Measurements from ENCODE around the gene PHRF1. TPM values are rescaled to one million over a fixed set of nuclear protein-coding genes. Genes with fewer than 3 reads are reported as not detected.

PHRF1 gene
- polyA plus RNA-seq, 1 of the 3 experiments (the other 2 are of a cell fraction): 22.7 TPM

GRCh38 chr11:558503-558902 is 17.8 kb upstream of the PHRF1 start:
- H3K4me3 ChIP-seq (ENCODE audit: low read depth in 2 of 2, low read length in 1 of 2): no peak overlapping the region
- ChIA-PET CTCF (no interaction called here), POLR2A (interaction anchor here (1.5 kb wide), 1 partner anchor 17 kb away, joined by 3 read pairs; no protein-coding TSS in a partner anchor)
- H3K9ac ChIP-seq: no peak overlapping the region
- no peaks in the 10 kb centered on the region for H3K36me3 ChIP-seq (replicated peaks in 1 of 2; ENCODE audit: control insufficient read depth in 1 of 2, insufficient read depth in 2 of 2, low read length in 1 of 2)
- TF ChIP-seq JUND (IDR thresholded peaks at IDR 0.05) (no peak), NRF1 (IDR thresholded peaks at IDR 0.05; ENCODE audit: low read depth, low read length) (no peak), IRF3 (IDR thresholded peaks at IDR 0.05; ENCODE audit: low read depth, low read length) (no peak), PBX3 (IDR thresholded peaks at IDR 0.05) (no peak), ZBTB33 (IDR thresholded peaks at IDR 0.05; ENCODE audit: borderline replicate concordance, low read depth) (no peak)
- H3K27me3 ChIP-seq (ENCODE audit: insufficient read depth): peaks cover 11% of the 10 kb centered on the region
- no peak overlapping the region for H3K4me2 ChIP-seq
- 100% methylated on average over 4 of the region's 20 CpGs for WGBS (ENCODE audit: low lambda C conversion rate)
- H3K27ac ChIP-seq (ENCODE audit: low read depth in 2 of 2, low read length in 1 of 2): no peak overlapping the region
- H3F3A ChIP-seq (replicated peaks; ENCODE audit: insufficient read depth): no peaks in the 10 kb centered on the region
- no peaks in the 10 kb centered on the region; the same call in 1 of the 2 replicates for H3K79me2 ChIP-seq (ENCODE audit: insufficient read depth)
- no peaks in the 10 kb centered on the region for H3K9me3 ChIP-seq
- H4K20me1 ChIP-seq (ENCODE audit: insufficient read depth): no peaks in the 10 kb centered on the region
- no peak overlapping the region for H2AFZ ChIP-seq (ENCODE audit: low read depth)
- DNase-seq: no peak
- H3K4me1 ChIP-seq (ENCODE audit: control insufficient read depth in 1 of 2, insufficient read depth in 2 of 2, low read depth in 1 of 2, low read length in 1 of 2): peaks cover 4 to 35% of the 10 kb centered on the region in 2 experiments; a peak in 2 of 4 replicates
- no peaks in the 10 kb centered on the region for H3K9me2 ChIP-seq

GRCh38 chr11:559020-559620 is 17.1 kb upstream of the PHRF1 start:
- DNase-seq: no peak
- Histone ChIP-seq H3K27ac (ENCODE audit: low read depth in 2 of 2, low read length in 1 of 2) (no peak overlapping the region), H2AFZ (ENCODE audit: low read depth) (no peak overlapping the region), H3K9me3 (no peaks in the 10 kb centered on the region), H3K4me1 (ENCODE audit: control insufficient read depth in 1 of 2, insufficient read depth in 2 of 2, low read depth in 1 of 2, low read length in 1 of 2) (peaks cover 4 to 29% of the 10 kb centered on the region in 2 experiments; a peak in 2 of 4 replicates), H3K27me3 (ENCODE audit: insufficient read depth) (peaks cover 11% of the 10 kb centered on the region), H3K79me2 (ENCODE audit: insufficient read depth) (no peaks in the 10 kb centered on the region; the same call in 1 of the 2 replicates), H3K9ac (no peak overlapping the region), H3F3A (replicated peaks; ENCODE audit: insufficient read depth) (no peaks in the 10 kb centered on the region), H3K36me3 (replicated peaks in 1 of 2; ENCODE audit: control insufficient read depth in 1 of 2, insufficient read depth in 2 of 2, low read length in 1 of 2) (no peaks in the 10 kb centered on the region), H3K4me2 (no peak overlapping the region), H3K9me2 (no peaks in the 10 kb centered on the region), H4K20me1 (ENCODE audit: insufficient read depth) (no peaks in the 10 kb centered on the region), H3K4me3 (ENCODE audit: low read depth in 2 of 2, low read length in 1 of 2) (no peak overlapping the region)
- WGBS (ENCODE audit: low lambda C conversion rate): 82% methylated on average over 10 of the region's 15 CpGs
- POLR2A ChIA-PET: interaction anchor here (1.5 kb wide), 1 partner anchor 17 kb away, joined by 3 read pairs; no protein-coding TSS in a partner anchor
- CTCF ChIA-PET: interaction anchor here (0.9 to 1.5 kb wide), 2 partner anchors 41 to 165 kb away, joined by 3 to 7 read pairs; no protein-coding TSS in a partner anchor
- TF ChIP-seq CTCF (IDR thresholded peaks at IDR 0.05) (no peak), RFX5 (IDR thresholded peaks at IDR 0.05; ENCODE audit: low read length) (no peak), IRF3 (IDR thresholded peaks at IDR 0.05; ENCODE audit: low read depth, low read length) (no peak), USF1 (IDR thresholded peaks at IDR 0.05; ENCODE audit: borderline replicate concordance, low read depth) (no peak), REST (IDR thresholded peaks at IDR 0.05; ENCODE audit: low read depth, low read length) (no peak), PBX3 (IDR thresholded peaks at IDR 0.05) (no peak), RCOR1 (IDR thresholded peaks at IDR 0.05; ENCODE audit: low read length) (no peak)
